ENCODE measurements around the gene SLCO2A1.

GRCh38 chr3:133953297-133953696, 76.4 kb downstream of the SLCO2A1 start:
- TF ChIP-seq CTCF (IDR thresholded peaks at IDR 0.05) (no peak), EZH2 (IDR thresholded peaks at IDR 0.05) (no peak)

Measured in neural progenitor cell (in vitro differentiated cells).